PC-3 (cell line): Measurements from ENCODE around the gene DNAJB6.

Experiments
- EZH2 ChIP-seq: fragments of 300-600 bp; sonication (generic); IDR thresholded peaks from one replicate; pipeline ENCODE4 v1.6.1; 2017; ENCODE audit warnings: antibody characterized with exemption, mild to moderate bottlenecking, low read length; ENCODE audit not compliant: unreplicated experiment
- TF ChIP-seq, protein P1 (sequence below): fragments of 300-600 bp; sonication (generic); conservative IDR thresholded peaks from 2 replicates; pipeline ENCODE4 v1.5.1; 2017; ENCODE audit warnings: antibody characterized with exemption, low read depth, mild to moderate bottlenecking, low read length

- TF ChIP-seq, protein P1, sequence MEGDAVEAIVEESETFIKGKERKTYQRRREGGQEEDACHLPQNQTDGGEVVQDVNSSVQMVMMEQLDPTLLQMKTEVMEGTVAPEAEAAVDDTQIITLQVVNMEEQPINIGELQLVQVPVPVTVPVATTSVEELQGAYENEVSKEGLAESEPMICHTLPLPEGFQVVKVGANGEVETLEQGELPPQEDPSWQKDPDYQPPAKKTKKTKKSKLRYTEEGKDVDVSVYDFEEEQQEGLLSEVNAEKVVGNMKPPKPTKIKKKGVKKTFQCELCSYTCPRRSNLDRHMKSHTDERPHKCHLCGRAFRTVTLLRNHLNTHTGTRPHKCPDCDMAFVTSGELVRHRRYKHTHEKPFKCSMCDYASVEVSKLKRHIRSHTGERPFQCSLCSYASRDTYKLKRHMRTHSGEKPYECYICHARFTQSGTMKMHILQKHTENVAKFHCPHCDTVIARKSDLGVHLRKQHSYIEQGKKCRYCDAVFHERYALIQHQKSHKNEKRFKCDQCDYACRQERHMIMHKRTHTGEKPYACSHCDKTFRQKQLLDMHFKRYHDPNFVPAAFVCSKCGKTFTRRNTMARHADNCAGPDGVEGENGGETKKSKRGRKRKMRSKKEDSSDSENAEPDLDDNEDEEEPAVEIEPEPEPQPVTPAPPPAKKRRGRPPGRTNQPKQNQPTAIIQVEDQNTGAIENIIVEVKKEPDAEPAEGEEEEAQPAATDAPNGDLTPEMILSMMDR: no peak
- no peak for TF ChIP-seq EZH2
Observed at GRCh38 chr7:157306846-157307838, 29.7 kb upstream of the DNAJB6 start.
